PC-3 (cell line): ENCODE measurements around the gene ABL2. TPM values are rescaled to one million over a fixed set of nuclear protein-coding genes. Genes with fewer than 3 reads are reported as not detected.

Source experiments
- ATAC-seq: fragments of 200-7000 bp; cut with Tn5 transposase; 2 replicates; pipeline ENCODE4 v1.9.1; 2020; ENCODE audit warnings: mild to moderate bottlenecking, moderate library complexity
- BruUV-seq: library from RNA; stranded (reverse); fragments of 400-500 nt; replicated peaks from 2 replicates; lab custom pipeline; 2021; lab: Mats Ljungman, UMichigan
- CTCF ChIA-PET: fragments of 300-600 bp; sonication (Branson Sonifier 250); formaldehyde crosslinking; loops from one replicate; lab custom pipeline; 2022; ENCODE audit warnings: antibody characterized with exemption; lab: Charles Lee
- POLR2A ChIA-PET: fragments of 300-600 bp; sonication (Branson Sonifier 250); formaldehyde crosslinking; loops from one replicate; lab custom pipeline; 2022; ENCODE audit warnings: antibody characterized with exemption; ENCODE audit not compliant: unreplicated experiment; lab: Charles Lee
- DNase-seq: peaks from one replicate; pipeline ENCODE4 v3.0.0-alpha.2; 2015
- H2AFZ ChIP-seq: fragments of 300-600 bp; sonication (generic); 2 replicates; pipeline ENCODE4 v1.6.0; 2016; ENCODE audit warnings: antibody characterized with exemption, low read length
- H3F3A ChIP-seq: fragments of 300-600 bp; sonication (generic); one replicate; pipeline ENCODE4 v1.6.0; 2017; ENCODE audit warnings: antibody characterized with exemption, low read length, control low read depth, mild to moderate bottlenecking; ENCODE audit not compliant: unreplicated experiment
- H3K27ac ChIP-seq: fragments of 300-600 bp; sonication (generic); 2 replicates; pipeline ENCODE4 v1.5.1; 2016; ENCODE audit warnings: mild to moderate bottlenecking, low read length
- H3K27me3 ChIP-seq: fragments of 300-600 bp; sonication (generic); 2 replicates; pipeline ENCODE4 v1.6.1; 2016; ENCODE audit warnings: low read length, mixed read lengths
- H3K36me3 ChIP-seq: fragments of 300-600 bp; sonication (generic); 2 replicates; pipeline ENCODE4 v1.6.1; 2016; ENCODE audit warnings: low read depth, mixed run types, low read length, mixed read lengths
- H3K4me1 ChIP-seq: fragments of 300-600 bp; sonication (generic); 2 replicates; pipeline ENCODE4 v1.5.1; 2016; ENCODE audit warnings: low read length; ENCODE audit not compliant: insufficient read depth
- H3K4me2 ChIP-seq: fragments of 300-600 bp; sonication (generic); 2 replicates; pipeline ENCODE4 v1.6.0; 2016; ENCODE audit warnings: low read length
- H3K4me3 ChIP-seq: fragments of 300-600 bp; sonication (generic); 2 replicates; pipeline ENCODE4 v1.5.1; 2016; ENCODE audit warnings: mild to moderate bottlenecking, low read length, mixed read lengths
- H3K79me2 ChIP-seq: fragments of 300-600 bp; sonication (generic); 2 replicates; pipeline ENCODE4 v1.6.1; 2017; ENCODE audit warnings: low read length, mixed read lengths
- H3K9ac ChIP-seq: fragments of 300-600 bp; sonication (generic); 2 replicates; pipeline ENCODE4 v1.6.0; 2016; ENCODE audit warnings: mild to moderate bottlenecking, low read length
- H3K9me2 ChIP-seq: fragments of 300-600 bp; sonication (generic); replicated peaks from 2 replicates; pipeline ENCODE4 v1.6.1; 2016; ENCODE audit warnings: mixed run types, low read length, mixed read lengths
- H3K9me3 ChIP-seq: fragments of 300-600 bp; sonication (generic); 2 replicates; pipeline ENCODE4 v1.6.1; 2016; ENCODE audit warnings: low read length, mixed read lengths
- H4K20me1 ChIP-seq: fragments of 300-600 bp; sonication (generic); 2 replicates; pipeline ENCODE4 v1.6.1; 2016; ENCODE audit warnings: low read length, mixed read lengths
- EZH2 ChIP-seq: fragments of 300-600 bp; sonication (generic); IDR thresholded peaks from one replicate; pipeline ENCODE4 v1.6.1; 2017; ENCODE audit warnings: antibody characterized with exemption, mild to moderate bottlenecking, low read length; ENCODE audit not compliant: unreplicated experiment
- EZH2phosphoT487 ChIP-seq: fragments of 300-600 bp; sonication (generic); IDR thresholded peaks from 2 replicates; pipeline ENCODE4 v1.6.1; 2018; ENCODE audit warnings: mild to moderate bottlenecking, antibody characterized with exemption, low read length, borderline replicate concordance
- intact Hi-C: fragments of 100-400 bp; cut with micrococcal nuclease; formaldehyde crosslinking; loops from 2 replicates; pipeline ENCODE4 v1.9.0; 2023
- total RNA-seq: library from RNA; depleted of rRNA; stranded (reverse); fragments of >200 nt; gene quantifications from 2 replicates; pipeline ENCODE4 v1.2.3, GENCODE V29; 2014
- TF ChIP-seq, protein P1 (sequence below): fragments of 300-600 bp; sonication (generic); conservative IDR thresholded peaks from 2 replicates; pipeline ENCODE4 v1.5.1; 2017; ENCODE audit warnings: antibody characterized with exemption, low read depth, mild to moderate bottlenecking, low read length

ABL2 gene
- total RNA-seq, 1 experiment from 2014 or later: 15.9 TPM

DNA sequence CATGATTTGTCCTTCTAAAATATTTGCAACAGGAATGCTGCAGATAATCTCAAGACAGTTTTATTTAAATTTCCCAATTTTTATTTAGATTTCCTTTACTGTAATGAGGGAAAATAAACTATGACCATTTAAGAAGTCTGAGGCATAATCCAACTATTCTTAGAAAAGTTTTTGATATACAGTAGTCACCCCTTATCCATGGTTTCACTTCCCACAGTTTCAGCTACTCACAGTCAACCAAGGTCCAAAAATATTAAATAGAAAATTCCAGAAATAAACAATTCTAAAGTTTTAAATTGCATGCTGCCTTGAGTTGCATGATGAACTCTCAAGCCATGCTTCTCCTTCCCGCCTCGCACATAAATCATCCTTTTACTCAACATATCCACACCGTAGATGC, 114.3 kb downstream of the ABL2 start:
- H3K4me3 ChIP-seq: no peak overlapping the region
- no peak overlapping the region for H3K27ac ChIP-seq
- H3K36me3 ChIP-seq: peaks cover 47% of the 10 kb centered on the region
- no peaks in the 10 kb centered on the region for H3F3A ChIP-seq
- H3K79me2 ChIP-seq: no peaks in the 10 kb centered on the region
- no peaks in the 10 kb centered on the region for H3K9me2 ChIP-seq
- CTCF ChIA-PET: no interaction called here
- ATAC-seq: no peak
- H3K4me2 ChIP-seq: no peak overlapping the region
- BruUV-seq: no TSS peak
- no peak for TF ChIP-seq EZH2
- TF ChIP-seq EZH2phosphoT487: no peak
- TF ChIP-seq, protein P1, sequence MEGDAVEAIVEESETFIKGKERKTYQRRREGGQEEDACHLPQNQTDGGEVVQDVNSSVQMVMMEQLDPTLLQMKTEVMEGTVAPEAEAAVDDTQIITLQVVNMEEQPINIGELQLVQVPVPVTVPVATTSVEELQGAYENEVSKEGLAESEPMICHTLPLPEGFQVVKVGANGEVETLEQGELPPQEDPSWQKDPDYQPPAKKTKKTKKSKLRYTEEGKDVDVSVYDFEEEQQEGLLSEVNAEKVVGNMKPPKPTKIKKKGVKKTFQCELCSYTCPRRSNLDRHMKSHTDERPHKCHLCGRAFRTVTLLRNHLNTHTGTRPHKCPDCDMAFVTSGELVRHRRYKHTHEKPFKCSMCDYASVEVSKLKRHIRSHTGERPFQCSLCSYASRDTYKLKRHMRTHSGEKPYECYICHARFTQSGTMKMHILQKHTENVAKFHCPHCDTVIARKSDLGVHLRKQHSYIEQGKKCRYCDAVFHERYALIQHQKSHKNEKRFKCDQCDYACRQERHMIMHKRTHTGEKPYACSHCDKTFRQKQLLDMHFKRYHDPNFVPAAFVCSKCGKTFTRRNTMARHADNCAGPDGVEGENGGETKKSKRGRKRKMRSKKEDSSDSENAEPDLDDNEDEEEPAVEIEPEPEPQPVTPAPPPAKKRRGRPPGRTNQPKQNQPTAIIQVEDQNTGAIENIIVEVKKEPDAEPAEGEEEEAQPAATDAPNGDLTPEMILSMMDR: no peak
- no peaks in the 10 kb centered on the region for H4K20me1 ChIP-seq
- H2AFZ ChIP-seq: no peak overlapping the region
- no peak for DNase-seq
- H3K27me3 ChIP-seq: no peaks in the 10 kb centered on the region
- POLR2A ChIA-PET: no interaction called here
- intact Hi-C loops: no loop called here
- no peak overlapping the region for H3K9ac ChIP-seq
- H3K4me1 ChIP-seq: no peaks in the 10 kb centered on the region
- H3K9me3 ChIP-seq: no peaks in the 10 kb centered on the region

DNA sequence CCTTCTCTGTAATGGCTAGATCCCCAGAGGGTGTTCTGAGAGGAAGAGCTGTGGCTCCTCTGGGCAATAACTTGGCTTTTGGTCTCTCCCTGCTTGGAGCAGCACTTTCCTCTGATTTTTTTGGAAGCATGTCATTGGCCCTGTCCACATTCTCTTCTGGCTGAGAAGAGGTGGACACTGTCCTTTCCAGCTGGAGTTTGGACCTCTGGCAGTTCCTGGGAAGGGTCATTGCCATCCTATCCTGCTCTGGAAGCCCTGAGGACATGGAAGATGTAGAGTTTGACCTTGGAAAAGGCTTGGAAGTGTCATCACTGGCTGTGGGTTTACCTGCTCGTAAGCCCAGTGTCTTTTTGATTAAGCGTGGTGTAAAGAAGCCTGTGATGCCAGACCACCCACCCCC, 120.8 kb downstream of the ABL2 start:
- CTCF ChIA-PET: no interaction called here

DNA sequence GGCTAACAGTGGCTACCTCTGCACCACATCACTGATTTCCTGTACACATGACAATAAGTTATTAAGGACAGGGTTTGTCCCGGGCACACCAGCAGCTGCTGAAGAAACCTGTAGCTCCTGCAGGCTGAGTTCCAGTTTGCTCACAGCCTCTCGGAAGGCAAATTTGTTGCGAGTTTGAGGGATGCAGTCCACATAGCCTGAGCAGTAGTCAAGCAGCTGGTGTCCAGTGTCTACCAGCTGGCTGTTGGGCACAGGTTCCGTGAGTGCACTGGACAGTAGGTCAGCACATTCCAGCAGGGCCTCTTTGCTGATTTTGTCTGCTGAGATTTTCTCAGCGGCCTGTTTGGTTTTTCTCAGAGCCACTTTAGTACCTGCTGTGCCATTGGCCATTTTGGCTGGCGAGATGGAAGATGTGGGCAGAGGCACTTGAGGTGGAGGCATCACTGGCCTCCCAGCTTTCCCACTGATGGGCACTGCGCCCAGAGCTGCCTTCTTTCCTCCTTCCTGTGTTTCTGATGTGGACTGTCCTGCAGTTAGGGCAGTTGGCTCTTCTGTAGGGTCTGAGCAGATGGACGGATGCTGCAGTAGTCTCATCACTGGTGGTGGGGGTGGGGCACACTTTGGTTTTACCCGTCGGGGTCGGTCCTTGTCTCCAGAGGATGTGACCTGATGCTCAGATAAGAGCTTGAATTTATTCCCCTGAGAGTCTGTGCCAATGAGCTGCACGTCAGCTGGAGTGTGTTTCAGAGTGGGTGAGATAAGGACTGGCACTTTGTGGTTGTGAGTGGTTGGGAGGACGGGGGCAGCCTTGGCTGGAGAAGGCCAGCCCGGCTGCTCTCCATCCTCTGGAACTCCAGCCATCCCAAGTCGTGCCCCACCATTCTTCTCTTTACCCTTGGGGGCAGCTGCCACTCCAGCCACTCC, 121.5 kb downstream of the ABL2 start:
- Histone ChIP-seq H3K27ac (no peak overlapping the region), H3K4me2 (no peak overlapping the region), H3K4me1 (no peaks in the 10 kb centered on the region), H3K9me3 (no peaks in the 10 kb centered on the region), H3K4me3 (no peak overlapping the region), H3K79me2 (no peaks in the 10 kb centered on the region), H3F3A (no peaks in the 10 kb centered on the region), H3K9me2 (no peaks in the 10 kb centered on the region), H4K20me1 (0 out of 2 replicates have a peak, but pooled peaks cover 4% of the 10 kb centered on the region), H2AFZ (no peak overlapping the region), H3K9ac (no peak overlapping the region), H3K36me3 (peaks cover 19% of the 10 kb centered on the region), H3K27me3 (no peaks in the 10 kb centered on the region)
- no TSS peak for BruUV-seq
- CTCF ChIA-PET: no interaction called here
- POLR2A ChIA-PET: interaction anchor here (0.6 kb wide), 1 partner anchor 192 kb away, joined by 6 read pairs; no protein-coding TSS in a partner anchor
- TF ChIP-seq EZH2 (no peak), EZH2phosphoT487 (no peak)
- TF ChIP-seq, protein P1: no peak
- ATAC-seq (no peak), DNase-seq (no peak)
- intact Hi-C loops: no loop called here

More for the DNA sequence above, 120.8 kb downstream of the ABL2 start:
- Histone ChIP-seq H3K36me3 (peaks cover 19% of the 10 kb centered on the region), H3K4me3 (no peak overlapping the region), H3K4me1 (no peaks in the 10 kb centered on the region), H3K9me3 (no peaks in the 10 kb centered on the region), H4K20me1 (0 out of 2 replicates have a peak, but pooled peaks cover 4% of the 10 kb centered on the region), H3K4me2 (no peak overlapping the region), H3K27ac (no peak overlapping the region), H3F3A (no peaks in the 10 kb centered on the region), H3K79me2 (no peaks in the 10 kb centered on the region), H3K9ac (no peak overlapping the region), H2AFZ (no peak overlapping the region), H3K27me3 (no peaks in the 10 kb centered on the region), H3K9me2 (no peaks in the 10 kb centered on the region)
- intact Hi-C loops: no loop called here
- POLR2A ChIA-PET: no interaction called here
- no TSS peak for BruUV-seq
- DNase-seq (no peak), ATAC-seq (no peak)
- TF ChIP-seq EZH2 (no peak), EZH2phosphoT487 (no peak)
